ENCODE data around the gene MSGN1. TPM values are rescaled to one million over a fixed set of nuclear protein-coding genes. Genes with fewer than 3 reads are reported as not detected.

The MSGN1 gene
- total and polyA plus RNA-seq, 9 donors, result not detected

DNA sequence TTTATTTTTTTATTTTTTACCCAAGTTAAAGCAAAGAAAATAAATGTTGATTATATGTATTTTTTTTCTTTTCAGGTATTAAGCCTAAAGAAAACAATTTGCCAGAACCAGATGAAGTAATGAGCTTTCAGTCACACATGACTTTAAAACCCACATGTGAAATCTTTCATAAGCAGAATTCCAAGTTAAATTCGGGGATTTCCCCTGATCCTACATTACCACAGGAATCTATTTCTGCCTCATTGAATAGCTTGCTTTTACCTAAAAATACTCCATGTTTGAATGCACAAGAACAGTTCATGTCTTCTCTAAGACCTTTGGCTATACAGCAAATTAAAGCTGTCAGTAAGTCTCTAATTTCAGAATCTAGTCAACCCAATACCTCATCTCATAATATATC, 35.7 kb upstream of the MSGN1 start:
- Histone ChIP-seq H3K27me3 (no peaks in the 10 kb centered on the region), H3K27ac (no peak overlapping the region), H3K36me3 (no peaks in the 10 kb centered on the region), H3K9me3 (no peaks in the 10 kb centered on the region), H3K4me3 (no peak overlapping the region), H3K4me1 (ENCODE audit: insufficient read depth) (no peaks in the 10 kb centered on the region)
- DNase-seq, result no peak
- no peak for TF ChIP-seq EP300 (IDR thresholded peaks at IDR 0.05)
- no peak for TF ChIP-seq POLR2A (IDR thresholded peaks at IDR 0.05)
- no peak for TF ChIP-seq CTCF (IDR thresholded peaks at IDR 0.05)
- WGBS, 3 donors, result 82 to 88% (median 85%) methylated on average over 1 of the region's 1 CpG
- intact Hi-C loops (cut with DNase I), result no loop called here

DNA sequence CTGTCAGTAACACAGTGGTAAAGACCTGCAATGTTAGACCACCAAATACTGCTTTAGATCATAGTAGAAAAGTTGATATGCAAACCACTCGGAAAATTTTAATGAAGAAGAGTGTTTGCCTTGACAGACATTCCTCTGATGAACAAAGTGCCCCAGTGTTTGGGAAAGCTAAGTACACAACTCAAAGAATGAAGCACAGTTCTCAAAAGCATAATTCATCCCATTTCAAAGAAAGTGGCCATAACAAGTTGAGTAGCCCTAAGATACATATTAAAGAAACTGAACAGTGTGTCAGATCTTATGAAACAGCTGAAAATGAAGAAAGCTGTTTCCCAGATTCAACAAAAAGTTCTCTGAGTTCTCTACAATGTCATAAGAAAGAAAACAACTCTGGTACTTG, 34.8 kb upstream of the MSGN1 start:
- Histone ChIP-seq H3K27me3 (no peaks in the 10 kb centered on the region), H3K27ac (no peak overlapping the region), H3K9me3 (no peaks in the 10 kb centered on the region), H3K4me3 (no peak overlapping the region), H3K4me1 (ENCODE audit: insufficient read depth) (no peaks in the 10 kb centered on the region), H3K36me3 (no peaks in the 10 kb centered on the region)
- 87 to 96% (median 90%) methylated on average over 1 of the region's 1 CpG for WGBS, 3 donors
- DNase-seq, result no peak
- no peak for TF ChIP-seq CTCF (IDR thresholded peaks at IDR 0.05)
- no peak for TF ChIP-seq POLR2A (IDR thresholded peaks at IDR 0.05)
- TF ChIP-seq EP300 (IDR thresholded peaks at IDR 0.05), result no peak
- intact Hi-C loops (cut with DNase I), result no loop called here

GRCh38 chr2:17786727-17787126, 29.5 kb upstream of the MSGN1 start:
- intact Hi-C loops (cut with DNase I), result no loop called here
- Histone ChIP-seq H3K4me3 (no peak overlapping the region), H3K9me3 (no peaks in the 10 kb centered on the region), H3K27me3 (no peaks in the 10 kb centered on the region), H3K27ac (no peak overlapping the region), H3K4me1 (ENCODE audit: insufficient read depth) (peaks cover 2% of the 10 kb centered on the region), H3K36me3 (no peaks in the 10 kb centered on the region)
- DNase-seq, result no peak
- TF ChIP-seq POLR2A (IDR thresholded peaks at IDR 0.05) (no peak), EP300 (IDR thresholded peaks at IDR 0.05) (no peak), CTCF (IDR thresholded peaks at IDR 0.05) (no peak)
- WGBS, 3 donors, result 71 to 84% (median 74%) methylated on average over 3 of the region's 3 CpGs

DNA sequence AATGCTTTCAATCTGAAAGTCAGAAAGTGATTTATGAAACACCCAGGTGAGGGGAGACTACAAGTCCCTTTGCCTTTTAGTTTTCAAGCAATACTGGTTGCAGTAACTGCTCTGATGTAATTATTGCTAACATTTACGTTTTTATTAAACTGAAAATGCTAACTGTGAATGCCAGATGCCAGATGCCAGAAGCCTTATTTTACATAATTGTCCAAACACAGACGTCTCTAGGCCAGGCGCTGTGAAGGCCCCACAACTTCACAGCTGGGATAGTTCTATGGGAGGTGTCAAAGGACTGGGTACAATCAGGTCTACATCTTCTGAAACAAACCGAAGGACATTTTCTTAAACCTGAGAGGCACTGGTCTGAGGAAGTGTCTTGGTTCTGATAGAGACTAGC, 27.5 kb upstream of the MSGN1 start:
- intact Hi-C loops (cut with DNase I), result no loop called here
- no peak overlapping the region for H3K4me3 ChIP-seq
- DNase-seq, result no peak
- no peaks in the 10 kb centered on the region for H3K9me3 ChIP-seq
- whole genome bisulfite sequencing, 3 donors, result 38 to 57% (median 45%) methylated on average over 4 of the region's 4 CpGs
- H3K27me3 ChIP-seq, result no peaks in the 10 kb centered on the region
- no peak overlapping the region for H3K27ac ChIP-seq
- H3K36me3 ChIP-seq, result no peaks in the 10 kb centered on the region
- H3K4me1 ChIP-seq (ENCODE audit: insufficient read depth), result peaks cover 2% of the 10 kb centered on the region
- TF ChIP-seq EP300 (IDR thresholded peaks at IDR 0.05), result no peak
- TF ChIP-seq POLR2A (IDR thresholded peaks at IDR 0.05), result no peak
- no peak for TF ChIP-seq CTCF (IDR thresholded peaks at IDR 0.05)

- Histone ChIP-seq H3K4me3 (no peak overlapping the region), H3K4me1 (ENCODE audit: insufficient read depth) (peaks cover 2% of the 10 kb centered on the region), H3K27ac (no peak overlapping the region), H3K36me3 (no peaks in the 10 kb centered on the region), H3K27me3 (no peaks in the 10 kb centered on the region), H3K9me3 (no peaks in the 10 kb centered on the region)
- TF ChIP-seq CTCF (IDR thresholded peaks at IDR 0.05), result no peak
- TF ChIP-seq POLR2A (IDR thresholded peaks at IDR 0.05), result no peak
- TF ChIP-seq EP300 (IDR thresholded peaks at IDR 0.05), result no peak
- WGBS, 3 donors, result 43 to 62% (median 55%) methylated on average over 1 of the region's 1 CpG
- intact Hi-C loops (cut with DNase I), result no loop called here
- DNase-seq, result no peak
These were observed 25.7 kb upstream of the MSGN1 start for GRCh38 chr2:17790536-17790935.

All from ovary (tissue), 9 donors.